A673 (cell line): ENCODE results near the gene DNAL4. TPM values are rescaled to one million over a fixed set of nuclear protein-coding genes. Genes with fewer than 3 reads are reported as not detected.

Experiments
- BruUV-seq: library from RNA; stranded (reverse); fragments of 400-500 nt; replicated peaks from 2 replicates; lab custom pipeline; 2021; lab: Mats Ljungman, UMichigan
- CTCF ChIA-PET: fragments of 300-600 bp; sonication (Branson Sonifier 250); formaldehyde crosslinking; loops from one replicate; lab custom pipeline; 2022; ENCODE audit warnings: antibody characterized with exemption; lab: Charles Lee
- POLR2A ChIA-PET: fragments of 300-600 bp; sonication (Branson Sonifier 250); formaldehyde crosslinking; loops from one replicate; lab custom pipeline; 2022; ENCODE audit warnings: antibody characterized with exemption; ENCODE audit not compliant: low non-redundant PET; lab: Charles Lee
- DNase-seq: peaks from one replicate; pipeline ENCODE4 v3.0.0-alpha.2; 2015; ENCODE audit warnings: low spot score
- H3K27ac ChIP-seq: fragments of 200-600 bp; sonication (generic); 2 replicates; pipeline ENCODE4 v1.5.1; 2016; ENCODE audit warnings: mixed run types, low read depth, mild to moderate bottlenecking, mixed read lengths, antibody characterized with exemption, low read length; ENCODE audit not compliant: poor library complexity, severe bottlenecking
- H3K27me3 ChIP-seq: fragments of 200-600 bp; sonication (generic); replicated peaks from 2 replicates; pipeline ENCODE4 v1.6.1; 2017; ENCODE audit warnings: mixed run types, low read depth, mild to moderate bottlenecking, mixed read lengths, antibody characterized with exemption, low read length; ENCODE audit not compliant: insufficient read depth, poor library complexity
- H3K36me3 ChIP-seq: fragments of 200-600 bp; sonication (generic); 2 replicates; pipeline ENCODE4 v1.6.1; 2016; ENCODE audit warnings: mixed run types, mild to moderate bottlenecking, mixed read lengths, antibody characterized with exemption, low read length; ENCODE audit not compliant: insufficient read depth, poor library complexity, severe bottlenecking
- H3K4me1 ChIP-seq: fragments of 200-600 bp; sonication (generic); 2 replicates; pipeline ENCODE4 v1.6.1; 2017; ENCODE audit warnings: mixed run types, mild to moderate bottlenecking, mixed read lengths, antibody characterized with exemption, low read length; ENCODE audit not compliant: insufficient read depth, poor library complexity, severe bottlenecking
- H3K4me3 ChIP-seq: fragments of 200-600 bp; sonication (generic); 2 replicates; pipeline ENCODE4 v1.5.1; 2016; ENCODE audit warnings: low read depth, mixed run types, mild to moderate bottlenecking, mixed read lengths, low read length; ENCODE audit not compliant: poor library complexity, severe bottlenecking
- H3K9me3 ChIP-seq: fragments of 200-600 bp; sonication (generic); 2 replicates; pipeline ENCODE4 v1.6.1; 2016; ENCODE audit warnings: mixed run types, low read depth, mild to moderate bottlenecking, mixed read lengths, antibody characterized with exemption, low read length; ENCODE audit not compliant: poor library complexity, severe bottlenecking
- CTCF ChIP-seq: fragments of 300-800, 200-600 bp; sonication (generic); conservative IDR thresholded peaks from 2 replicates; pipeline ENCODE4 v1.5.1; 2017; ENCODE audit warnings: low read depth, mild to moderate bottlenecking, antibody characterized with exemption, low read length, moderate library complexity, mixed read lengths
- EZH2 ChIP-seq: fragments of 200-600 bp; sonication (generic); IDR thresholded peaks from 2 replicates; pipeline ENCODE4 v1.6.1; 2017; ENCODE audit warnings: borderline replicate concordance, low read depth, mild to moderate bottlenecking, mixed read lengths, antibody characterized with exemption, low read length; ENCODE audit not compliant: poor library complexity, severe bottlenecking
- intact Hi-C: fragments of 100-400 bp; cut with micrococcal nuclease; formaldehyde crosslinking; loops from one replicate; pipeline ENCODE4 v1.10.0; 2022; ENCODE audit not compliant: unreplicated experiment
- total RNA-seq: library from RNA; stranded (reverse); gene quantifications from 2 replicates; pipeline ENCODE4 v1.2.3, GENCODE V29; 2021

Gene DNAL4
- total RNA-seq, 1 experiment from 2014 or later, result 59.1 TPM

- POLR2A ChIA-PET, result interaction anchor here (0.6 kb wide), 1 partner anchor 730 kb away, joined by 9 read pairs; no protein-coding TSS in a partner anchor
- Histone ChIP-seq H3K36me3 (peaks cover 100% of the 10 kb centered on the region), H3K27ac (no peak overlapping the region), H3K27me3 (no peaks in the 10 kb centered on the region), H3K4me3 (no peak overlapping the region), H3K9me3 (no peaks in the 10 kb centered on the region), H3K4me1 (no peaks in the 10 kb centered on the region)
- no TSS peak for BruUV-seq
- intact Hi-C loops, result no loop called here
- TF ChIP-seq CTCF, result no peak
- no peak for TF ChIP-seq EZH2
- no peak for DNase-seq
- CTCF ChIA-PET, result interaction anchor here (0.5 to 1.1 kb wide), 2 partner anchors 26 to 63 kb away, joined by 3 read pairs; no protein-coding TSS in a partner anchor
These were observed 53.7 kb downstream of the DNAL4 start for GRCh38 chr22:38740116-38740723.

- H3K4me1 ChIP-seq, result no peaks in the 10 kb centered on the region
- DNase-seq, result no peak
- no TSS peak for BruUV-seq
- no peaks in the 10 kb centered on the region for H3K27me3 ChIP-seq
- POLR2A ChIA-PET, result interaction anchor here (0.6 kb wide), 1 partner anchor 729 kb away, joined by 9 read pairs; no protein-coding TSS in a partner anchor
- intact Hi-C loops, result no loop called here
- no peaks in the 10 kb centered on the region for H3K9me3 ChIP-seq
- CTCF ChIA-PET, result no interaction called here
- TF ChIP-seq CTCF (no peak), EZH2 (no peak)
- H3K36me3 ChIP-seq, result peaks cover 100% of the 10 kb centered on the region
- no peak overlapping the region for H3K27ac ChIP-seq
- no peak overlapping the region for H3K4me3 ChIP-seq
These were observed 54.5 kb downstream of the DNAL4 start for GRCh38 chr22:38739300-38740055.

- Histone ChIP-seq H3K9me3 (no peaks in the 10 kb centered on the region), H3K4me3 (no peak overlapping the region), H3K36me3 (peaks cover 100% of the 10 kb centered on the region), H3K27ac (no peak overlapping the region), H3K27me3 (no peaks in the 10 kb centered on the region), H3K4me1 (no peaks in the 10 kb centered on the region)
- TF ChIP-seq EZH2 (no peak), CTCF (no peak)
- DNase-seq, result no peak
- ChIA-PET POLR2A (no interaction called here), CTCF (no interaction called here)
- intact Hi-C loops, result no loop called here
- BruUV-seq, result no TSS peak
These were observed 55.4 kb downstream of the DNAL4 start for GRCh38 chr22:38738475-38739070.
